ENCODE results near the gene NLGN1.

DNA sequence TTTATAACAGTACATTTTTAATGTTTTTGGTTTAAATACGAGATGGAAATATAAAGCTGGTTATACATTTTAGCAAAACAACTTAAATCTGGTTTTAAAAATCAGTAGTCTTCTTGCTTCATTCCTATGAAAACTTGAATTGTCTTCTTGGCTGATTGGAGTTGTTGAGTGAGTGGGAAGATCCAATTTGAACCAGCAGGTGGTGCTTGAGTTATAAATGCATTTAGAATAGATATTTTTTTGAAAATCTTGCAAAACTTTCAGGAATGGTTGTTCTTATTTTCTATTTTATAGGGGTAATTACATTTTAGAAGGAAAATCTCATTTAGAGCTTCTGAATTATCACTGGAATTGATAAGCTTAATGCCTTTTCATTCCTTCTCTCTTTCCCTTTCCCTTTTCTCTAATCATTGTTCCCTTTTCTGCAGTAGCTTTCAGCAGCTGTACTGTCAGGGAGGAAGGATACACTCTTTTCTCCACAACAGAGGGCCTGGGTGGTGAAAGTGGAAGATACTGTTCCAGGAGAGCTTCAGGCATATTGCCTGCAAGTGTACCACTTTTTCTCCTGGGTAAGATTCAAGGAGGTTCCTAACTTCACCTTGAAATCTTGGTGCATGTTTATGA lies 335.6 kb downstream of the NLGN1 start:
- no peak for TF ChIP-seq POLR2A (IDR thresholded peaks at IDR 0.05)
- TF ChIP-seq, protein P1, sequence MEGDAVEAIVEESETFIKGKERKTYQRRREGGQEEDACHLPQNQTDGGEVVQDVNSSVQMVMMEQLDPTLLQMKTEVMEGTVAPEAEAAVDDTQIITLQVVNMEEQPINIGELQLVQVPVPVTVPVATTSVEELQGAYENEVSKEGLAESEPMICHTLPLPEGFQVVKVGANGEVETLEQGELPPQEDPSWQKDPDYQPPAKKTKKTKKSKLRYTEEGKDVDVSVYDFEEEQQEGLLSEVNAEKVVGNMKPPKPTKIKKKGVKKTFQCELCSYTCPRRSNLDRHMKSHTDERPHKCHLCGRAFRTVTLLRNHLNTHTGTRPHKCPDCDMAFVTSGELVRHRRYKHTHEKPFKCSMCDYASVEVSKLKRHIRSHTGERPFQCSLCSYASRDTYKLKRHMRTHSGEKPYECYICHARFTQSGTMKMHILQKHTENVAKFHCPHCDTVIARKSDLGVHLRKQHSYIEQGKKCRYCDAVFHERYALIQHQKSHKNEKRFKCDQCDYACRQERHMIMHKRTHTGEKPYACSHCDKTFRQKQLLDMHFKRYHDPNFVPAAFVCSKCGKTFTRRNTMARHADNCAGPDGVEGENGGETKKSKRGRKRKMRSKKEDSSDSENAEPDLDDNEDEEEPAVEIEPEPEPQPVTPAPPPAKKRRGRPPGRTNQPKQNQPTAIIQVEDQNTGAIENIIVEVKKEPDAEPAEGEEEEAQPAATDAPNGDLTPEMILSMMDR (IDR thresholded peaks at IDR 0.05) = no peak

Measured in lower leg skin (tissue), 3 donors.